HG02759 (cell line): ENCODE measurements around the gene ALOXE3.
"Not testable (repeated sequence)": the region's sequence is repeated elsewhere in the genome, so short reads cannot be mapped to it uniquely, and the experiment has no call there.

Experiments used
- ATAC-seq: cut with Tn5 transposase; IDR thresholded peaks from one replicate; pipeline ENCODE4 v1.9.1; 2021; ENCODE audit warnings: mild to moderate bottlenecking, moderate library complexity; ENCODE audit not compliant: unreplicated experiment

Gene ALOXE3

GRCh38 chr17:8073627-8074484 is 44.5 kb downstream of the ALOXE3 start:
- no peak for ATAC-seq

- no peak for ATAC-seq
Measured at GRCh38 chr17:8072729-8073461, 45.4 kb downstream of the ALOXE3 start.

GRCh38 chr17:8072341-8072728 is 46.0 kb downstream of the ALOXE3 start:
- no peak for ATAC-seq

GRCh38 chr17:8071496-8071895 is 46.8 kb downstream of the ALOXE3 start:
- no peak for ATAC-seq

- ATAC-seq = no peak
Measured at GRCh38 chr17:8069587-8069860, 48.8 kb downstream of the ALOXE3 start.

- ATAC-seq = no peak
Measured at GRCh38 chr17:8068736-8069586, 49.4 kb downstream of the ALOXE3 start.

GRCh38 chr17:8067806-8068205 is 50.5 kb downstream of the ALOXE3 start:
- no peak for ATAC-seq

- ATAC-seq = no peak
Measured at GRCh38 chr17:8066841-8067775, 51.2 kb downstream of the ALOXE3 start.

GRCh38 chr17:8064561-8065019 is 53.7 kb downstream of the ALOXE3 start:
- ATAC-seq = no peak

GRCh38 chr17:8063761-8064534 is 54.4 kb downstream of the ALOXE3 start:
- ATAC-seq = no peak

GRCh38 chr17:8062807-8063483 is 55.4 kb downstream of the ALOXE3 start:
- ATAC-seq = no peak

GRCh38 chr17:8062435-8062806 is 55.9 kb downstream of the ALOXE3 start:
- no peak for ATAC-seq

GRCh38 chr17:8061851-8062250 is 56.5 kb downstream of the ALOXE3 start:
- not testable (repeated sequence) for ATAC-seq

GRCh38 chr17:8060274-8060673 is 58.0 kb downstream of the ALOXE3 start:
- no peak for ATAC-seq

GRCh38 chr17:8059131-8059530 is 59.2 kb downstream of the ALOXE3 start:
- ATAC-seq = no peak

GRCh38 chr17:8057691-8058114 is 60.6 kb downstream of the ALOXE3 start:
- no peak for ATAC-seq

GRCh38 chr17:8056976-8057625 is 61.2 kb downstream of the ALOXE3 start:
- no peak for ATAC-seq

- ATAC-seq = no peak
Measured at GRCh38 chr17:8056232-8056975, 61.9 kb downstream of the ALOXE3 start.
